ENCODE data around the gene LRMDA. TPM values are rescaled to one million over a fixed set of nuclear protein-coding genes. Genes with fewer than 3 reads are reported as not detected.

LRMDA gene
- total and polyA plus RNA-seq, 2 of the 8 experiments (the other 6 are each of a cell fraction or from before 2014, with no cell fraction given), result 0.86 to 2.8 TPM

DNA sequence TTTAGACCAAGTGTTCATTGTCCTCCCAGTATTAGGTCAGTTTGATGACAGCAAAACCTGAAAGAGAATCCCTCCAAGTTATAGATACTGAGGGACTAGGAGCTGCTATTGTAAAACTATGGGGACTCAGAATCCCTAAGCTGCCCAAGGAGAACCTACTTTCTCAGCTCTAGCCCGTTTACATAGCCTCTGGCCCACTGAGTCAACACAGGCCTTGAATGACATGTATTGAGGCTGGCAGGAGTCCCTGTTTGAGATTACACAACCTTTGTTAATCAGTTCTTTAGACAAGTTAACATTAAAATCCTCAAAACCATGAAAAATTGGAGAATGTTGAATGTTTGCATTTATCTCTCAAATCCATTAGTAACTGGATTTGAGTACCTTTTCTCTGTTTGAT lies 1127.2 kb downstream of the LRMDA start:
- WGBS, 2 experiments (ENCODE audit: extremely low coverage in 1 of 2, insufficient coverage in 1 of 2, insufficient read length in 1 of 2, insufficient replicate concordance in 2 of 2, low coverage in 1 of 2, low lambda C conversion rate in 2 of 2, missing lambda C conversion rate in 1 of 2), result 95% methylated on average over 1 of the region's 1 CpG; no CpG with 5 or more reads in 1 of the 2 experiments
- DNase-seq (ENCODE audit: low read depth in 1 of 2, low spot score in 2 of 2), result no peak
- no peak overlapping the region for H3K4ac ChIP-seq (replicated peaks; ENCODE audit: insufficient read length, low read depth, low read length)
- TF ChIP-seq KDM5A (IDR thresholded peaks at IDR 0.05; ENCODE audit: low read length), result no peak
- TF ChIP-seq, protein P1, sequence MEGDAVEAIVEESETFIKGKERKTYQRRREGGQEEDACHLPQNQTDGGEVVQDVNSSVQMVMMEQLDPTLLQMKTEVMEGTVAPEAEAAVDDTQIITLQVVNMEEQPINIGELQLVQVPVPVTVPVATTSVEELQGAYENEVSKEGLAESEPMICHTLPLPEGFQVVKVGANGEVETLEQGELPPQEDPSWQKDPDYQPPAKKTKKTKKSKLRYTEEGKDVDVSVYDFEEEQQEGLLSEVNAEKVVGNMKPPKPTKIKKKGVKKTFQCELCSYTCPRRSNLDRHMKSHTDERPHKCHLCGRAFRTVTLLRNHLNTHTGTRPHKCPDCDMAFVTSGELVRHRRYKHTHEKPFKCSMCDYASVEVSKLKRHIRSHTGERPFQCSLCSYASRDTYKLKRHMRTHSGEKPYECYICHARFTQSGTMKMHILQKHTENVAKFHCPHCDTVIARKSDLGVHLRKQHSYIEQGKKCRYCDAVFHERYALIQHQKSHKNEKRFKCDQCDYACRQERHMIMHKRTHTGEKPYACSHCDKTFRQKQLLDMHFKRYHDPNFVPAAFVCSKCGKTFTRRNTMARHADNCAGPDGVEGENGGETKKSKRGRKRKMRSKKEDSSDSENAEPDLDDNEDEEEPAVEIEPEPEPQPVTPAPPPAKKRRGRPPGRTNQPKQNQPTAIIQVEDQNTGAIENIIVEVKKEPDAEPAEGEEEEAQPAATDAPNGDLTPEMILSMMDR (IDR thresholded peaks at IDR 0.05; ENCODE audit: control extremely low read depth in 1 of 3, insufficient read depth in 1 of 3, low read depth in 1 of 3, low read length in 3 of 3), result no peak
- no peak for TF ChIP-seq SAP30 (IDR thresholded peaks at IDR 0.05; ENCODE audit: insufficient read depth, insufficient replicate concordance, low read length)
- no peak for TF ChIP-seq CBX5 (IDR thresholded peaks at IDR 0.05; ENCODE audit: low read depth, low read length)
- no peak for TF ChIP-seq ZNF274 (IDR thresholded peaks at IDR 0.05; ENCODE audit: borderline replicate concordance, extremely low read depth, low read length)
- no peak for TF ChIP-seq GABPA (IDR thresholded peaks at IDR 0.05; ENCODE audit: borderline replicate concordance, insufficient read depth, low read length)
- no peak for TF ChIP-seq RBBP5 (IDR thresholded peaks at IDR 0.05; ENCODE audit: borderline replicate concordance, low read depth, low read length)
- TF ChIP-seq CHD2 (IDR thresholded peaks at IDR 0.05; ENCODE audit: low read length), result no peak
- TF ChIP-seq TCF12 (IDR thresholded peaks at IDR 0.05; ENCODE audit: low read depth, low read length), result no peak
- TF ChIP-seq MAFK (IDR thresholded peaks at IDR 0.05; ENCODE audit: low read depth, low read length), result no peak
- no peak for TF ChIP-seq YY1 (IDR thresholded peaks at IDR 0.05; ENCODE audit: low read depth, low read length)
- no peak for TF ChIP-seq CBX8 (IDR thresholded peaks at IDR 0.05; ENCODE audit: borderline replicate concordance, low read depth, low read length)

More for the DNA sequence above, 1127.2 kb downstream of the LRMDA start:
- Histone ChIP-seq H4K20me1 (replicated peaks in 1 of 2; ENCODE audit: control insufficient read depth in 1 of 2, insufficient read depth in 2 of 2, low read length in 2 of 2) (no peaks in the 10 kb centered on the region), H3K9me3 (ENCODE audit: insufficient read depth in 2 of 2, low read depth in 1 of 2, low read length in 1 of 2) (no peaks in the 10 kb centered on the region), H3K79me2 (ENCODE audit: control insufficient read depth in 1 of 2, insufficient read depth in 2 of 2, low read length in 2 of 2) (no peaks in the 10 kb centered on the region), H4K8ac (ENCODE audit: extremely low read depth, insufficient read depth, low read length) (no peak overlapping the region), H3K14ac (ENCODE audit: insufficient read length) (no peak overlapping the region), H3K56ac (replicated peaks; ENCODE audit: insufficient read length, low read depth, low read length) (no peak overlapping the region), H4K91ac (replicated peaks; ENCODE audit: insufficient read length, low read length) (no peak overlapping the region), H2AFZ (ENCODE audit: low read length) (no peak overlapping the region), H2BK120ac (replicated peaks; ENCODE audit: low read depth, low read length) (no peak overlapping the region), H2AK5ac (ENCODE audit: low read depth, low read length) (no peak overlapping the region), H3K18ac (ENCODE audit: extremely low read depth, low read length) (no peak overlapping the region), H3K27ac (ENCODE audit: low read depth, low read length) (no peak overlapping the region), H3K23me2 (ENCODE audit: low read depth, low read length) (no peaks in the 10 kb centered on the region), H2BK12ac (ENCODE audit: low read depth, low read length) (no peak overlapping the region), H2BK15ac (ENCODE audit: low read length) (no peak overlapping the region), H3K4me2 (ENCODE audit: insufficient read depth in 1 of 2, low read depth in 2 of 2, low read length in 2 of 2) (no peak overlapping the region), H3K23ac (ENCODE audit: insufficient read length) (no peak overlapping the region), H3K27me3 (replicated peaks in 1 of 4; ENCODE audit: control insufficient read depth in 3 of 4, extremely low read depth in 1 of 4, insufficient read depth in 3 of 4, low read length in 3 of 4) (no peaks in the 10 kb centered on the region; a peak in 1 of 7 replicates), H3K79me1 (ENCODE audit: low read depth, low read length) (no peaks in the 10 kb centered on the region), H3K4me1 (replicated peaks in 1 of 4; ENCODE audit: control insufficient read depth in 3 of 4, insufficient read depth in 4 of 4, low read length in 3 of 4) (no peaks in the 10 kb centered on the region), H4K5ac (ENCODE audit: insufficient read length, low read depth, low read length) (no peak overlapping the region), H3K9ac (replicated peaks in 1 of 4; ENCODE audit: extremely low read depth in 1 of 4, low read depth in 3 of 4, low read length in 3 of 4) (no peak overlapping the region), H2BK20ac (ENCODE audit: low read length) (no peak overlapping the region), H2BK5ac (ENCODE audit: low read depth, low read length) (no peak overlapping the region), H3K4me3 (ENCODE audit: extremely low read depth in 1 of 4, insufficient read depth in 2 of 4, low read depth in 3 of 4, low read length in 4 of 4) (no peak overlapping the region), H3K36me3 (ENCODE audit: control insufficient read depth in 2 of 4, insufficient read depth in 4 of 4, low read length in 3 of 4) (no peaks in the 10 kb centered on the region)
- FAIRE-seq, result no peak
- ChIA-PET CTCF (ENCODE audit: partially characterized antibody) (interaction anchor here (1.0 to 2.1 kb wide), 2 partner anchors 12 to 346 kb away, joined by 3 to 7 read pairs; no protein-coding TSS in a partner anchor), POLR2A (ENCODE audit: partially characterized antibody) (no interaction called here)
